ENCODE results near the gene ARHGAP10.

Gene ARHGAP10

GRCh38 chr4:148068065-148068911 is 336.4 kb downstream of the ARHGAP10 start:
- TF ChIP-seq JUND (IDR thresholded peaks at IDR 0.05; ENCODE audit: low read depth), result no peak
- DNase-seq (ENCODE audit: low read depth in 1 of 2, low spot score in 1 of 2), result no peak
- in situ Hi-C loops (cut with HindIII; ENCODE audit: low pct_unique_long_range_greater_than_20kb, low sequenced_read_pairs), result no loop called here

DNA sequence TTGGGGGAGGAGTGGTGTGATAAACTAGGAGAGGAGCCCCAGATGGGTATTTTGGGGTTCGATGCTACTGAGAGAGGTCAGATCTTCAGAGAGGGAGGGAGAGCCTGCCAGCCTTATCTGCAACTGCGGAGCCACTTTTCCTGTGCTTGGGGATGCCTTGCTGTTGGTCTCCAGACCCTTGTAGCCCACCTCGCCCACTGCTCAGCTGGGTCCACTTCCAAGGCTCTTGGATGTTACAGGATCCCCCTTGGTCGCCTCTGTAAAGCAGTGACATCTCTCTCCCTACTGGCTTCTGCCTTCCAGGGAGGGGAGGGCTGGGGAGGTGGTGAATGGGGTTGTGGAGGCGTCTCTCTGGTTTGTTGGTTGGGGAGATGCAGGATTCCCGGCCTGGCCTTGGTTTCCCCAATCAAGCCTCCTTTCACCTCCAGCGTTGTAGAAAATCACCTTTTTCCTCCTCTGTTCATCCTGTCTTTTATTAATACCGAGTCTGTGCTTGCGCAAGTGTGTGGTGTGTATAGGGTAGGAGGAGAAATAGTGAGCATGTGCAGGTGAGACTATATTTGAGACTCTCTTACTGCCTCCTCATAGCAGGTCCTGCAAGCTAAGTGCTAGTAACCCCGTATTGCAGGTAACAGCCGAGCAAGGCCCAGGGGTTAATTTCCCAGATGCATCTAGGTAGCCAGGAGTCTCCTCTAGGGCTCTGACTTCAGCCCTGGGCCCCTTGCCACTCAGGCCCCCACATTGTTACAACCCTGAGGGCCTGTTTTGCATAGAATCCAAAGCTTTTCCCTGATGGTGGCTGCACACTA is 337.4 kb downstream of the ARHGAP10 start:
- no peak for TF ChIP-seq JUND (IDR thresholded peaks at IDR 0.05; ENCODE audit: low read depth)
- in situ Hi-C loops (cut with HindIII; ENCODE audit: low pct_unique_long_range_greater_than_20kb, low sequenced_read_pairs), result no loop called here
- no peak for DNase-seq (ENCODE audit: low read depth in 1 of 2, low spot score in 1 of 2)

GRCh38 chr4:148069895-148070178 is 337.9 kb downstream of the ARHGAP10 start:
- in situ Hi-C loops (cut with HindIII; ENCODE audit: low pct_unique_long_range_greater_than_20kb, low sequenced_read_pairs), result no loop called here
- TF ChIP-seq JUND (IDR thresholded peaks at IDR 0.05; ENCODE audit: low read depth), result no peak
- no peak for DNase-seq (ENCODE audit: low read depth in 1 of 2, low spot score in 1 of 2)

- no peak for DNase-seq (ENCODE audit: low read depth in 1 of 2, low spot score in 1 of 2)
- TF ChIP-seq JUND (IDR thresholded peaks at IDR 0.05; ENCODE audit: low read depth), result no peak
- in situ Hi-C loops (cut with HindIII; ENCODE audit: low pct_unique_long_range_greater_than_20kb, low sequenced_read_pairs), result no loop called here
These were observed 339.1 kb downstream of the ARHGAP10 start for GRCh38 chr4:148071009-148071408.

GRCh38 chr4:148072789-148073188 is 340.9 kb downstream of the ARHGAP10 start:
- in situ Hi-C loops (cut with HindIII; ENCODE audit: low pct_unique_long_range_greater_than_20kb, low sequenced_read_pairs), result no loop called here

DNA sequence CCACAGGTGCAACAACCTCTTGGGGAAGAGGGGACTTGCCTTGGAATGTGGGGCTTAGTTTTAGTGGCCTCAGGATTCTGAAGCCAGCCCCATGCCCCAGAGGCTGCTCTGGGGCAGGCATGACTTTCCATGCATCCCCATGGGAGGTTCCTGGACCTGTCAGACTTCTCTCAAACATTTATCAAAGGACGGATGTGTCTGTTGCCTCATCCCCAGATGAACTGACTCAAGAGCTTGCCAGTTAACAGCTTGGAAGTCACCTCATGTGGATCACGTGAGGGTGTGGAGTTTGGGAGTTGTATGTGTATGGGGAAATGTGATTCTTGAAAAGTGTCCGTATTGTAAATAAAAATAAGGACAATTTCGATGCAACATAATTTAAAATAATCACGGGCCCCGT is 341.5 kb downstream of the ARHGAP10 start:
- TF ChIP-seq JUND (IDR thresholded peaks at IDR 0.05; ENCODE audit: low read depth), result no peak
- in situ Hi-C loops (cut with HindIII; ENCODE audit: low pct_unique_long_range_greater_than_20kb, low sequenced_read_pairs), result no loop called here
- DNase-seq (ENCODE audit: low read depth in 1 of 2, low spot score in 1 of 2), result no peak

More at GRCh38 chr4:148072789-148073188, 340.9 kb downstream of the ARHGAP10 start:
- no peak for DNase-seq (ENCODE audit: low read depth in 1 of 2, low spot score in 1 of 2)
- no peak for TF ChIP-seq JUND (IDR thresholded peaks at IDR 0.05; ENCODE audit: low read depth)

- in situ Hi-C loops (cut with HindIII; ENCODE audit: low pct_unique_long_range_greater_than_20kb, low sequenced_read_pairs), result no loop called here
- no peak for TF ChIP-seq JUND (IDR thresholded peaks at IDR 0.05; ENCODE audit: low read depth)
- no peak for DNase-seq (ENCODE audit: low read depth in 1 of 2, low spot score in 1 of 2)
These were observed 342.6 kb downstream of the ARHGAP10 start for GRCh38 chr4:148074462-148074861.

DNA sequence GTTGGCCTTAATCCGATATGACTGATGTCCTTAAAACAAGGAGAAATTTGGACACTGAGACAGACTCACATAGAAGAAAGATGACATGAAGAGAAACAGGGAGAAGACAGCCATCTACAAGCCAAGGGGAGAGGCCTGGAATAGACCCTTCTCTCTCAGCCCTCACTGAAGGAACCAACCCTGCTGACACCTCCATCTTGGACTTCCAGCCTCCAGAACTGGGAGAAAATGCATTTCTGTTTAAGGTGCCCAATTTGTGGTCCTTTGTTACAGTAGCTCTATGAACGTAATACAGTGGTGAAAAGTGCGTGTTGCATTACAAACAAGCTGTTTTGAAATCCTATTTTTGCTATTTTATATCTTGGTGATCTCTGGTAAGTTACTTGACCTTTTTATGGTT is 343.6 kb downstream of the ARHGAP10 start:
- in situ Hi-C loops (cut with HindIII; ENCODE audit: low pct_unique_long_range_greater_than_20kb, low sequenced_read_pairs), result no loop called here
- no peak for DNase-seq (ENCODE audit: low read depth in 1 of 2, low spot score in 1 of 2)
- no peak for TF ChIP-seq JUND (IDR thresholded peaks at IDR 0.05; ENCODE audit: low read depth)

GRCh38 chr4:148076964-148077363 is 345.1 kb downstream of the ARHGAP10 start:
- in situ Hi-C loops (cut with HindIII; ENCODE audit: low pct_unique_long_range_greater_than_20kb, low sequenced_read_pairs), result no loop called here
- TF ChIP-seq JUND (IDR thresholded peaks at IDR 0.05; ENCODE audit: low read depth), result no peak
- DNase-seq (ENCODE audit: low read depth in 1 of 2, low spot score in 1 of 2), result peak in 1 of 2 experiments; percentile 20

DNA sequence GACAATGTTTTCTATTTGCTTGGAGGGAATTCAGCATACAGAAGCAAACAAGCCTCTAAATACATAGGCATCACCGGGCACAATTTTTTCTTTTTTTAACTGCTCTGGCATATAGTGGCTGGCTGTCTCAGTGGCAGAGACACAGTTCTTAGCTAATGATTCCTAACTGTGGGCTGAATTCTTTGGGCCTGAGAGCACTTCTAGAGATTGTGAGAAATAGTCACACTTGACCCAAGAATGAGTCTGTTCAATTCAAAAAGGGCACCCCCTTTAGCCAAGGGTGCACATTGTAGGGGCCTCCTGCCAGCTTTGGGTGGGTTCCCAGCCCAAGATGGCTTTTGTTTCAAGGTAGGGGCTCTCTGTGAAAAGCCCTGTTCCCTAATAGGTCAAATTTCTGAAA is 345.7 kb downstream of the ARHGAP10 start:
- in situ Hi-C loops (cut with HindIII; ENCODE audit: low pct_unique_long_range_greater_than_20kb, low sequenced_read_pairs), result no loop called here
- DNase-seq (ENCODE audit: low read depth in 1 of 2, low spot score in 1 of 2), result no peak
- no peak for TF ChIP-seq JUND (IDR thresholded peaks at IDR 0.05; ENCODE audit: low read depth)

DNA sequence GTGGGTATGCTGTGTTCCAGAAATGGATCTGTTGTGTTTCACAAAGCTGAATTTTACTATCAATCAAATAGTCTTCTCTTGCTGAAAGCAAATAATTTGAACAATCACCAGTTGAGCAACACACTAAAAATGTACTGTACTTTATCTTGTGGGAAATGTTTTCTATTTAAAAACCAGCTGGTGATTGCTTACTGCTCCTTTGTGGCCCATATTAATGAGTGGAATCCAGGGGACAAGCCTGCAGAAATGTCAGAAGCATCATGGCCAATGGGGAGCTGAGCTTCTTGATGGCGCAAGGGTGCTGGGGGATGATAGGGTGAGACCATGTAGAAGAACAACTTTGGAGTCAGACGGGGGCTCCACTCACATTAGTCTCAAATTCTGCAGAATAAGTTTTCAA is 346.2 kb downstream of the ARHGAP10 start:
- in situ Hi-C loops (cut with HindIII; ENCODE audit: low pct_unique_long_range_greater_than_20kb, low sequenced_read_pairs), result no loop called here
- TF ChIP-seq JUND (IDR thresholded peaks at IDR 0.05; ENCODE audit: low read depth), result no peak
- DNase-seq (ENCODE audit: low read depth in 1 of 2, low spot score in 1 of 2), result no peak

DNA sequence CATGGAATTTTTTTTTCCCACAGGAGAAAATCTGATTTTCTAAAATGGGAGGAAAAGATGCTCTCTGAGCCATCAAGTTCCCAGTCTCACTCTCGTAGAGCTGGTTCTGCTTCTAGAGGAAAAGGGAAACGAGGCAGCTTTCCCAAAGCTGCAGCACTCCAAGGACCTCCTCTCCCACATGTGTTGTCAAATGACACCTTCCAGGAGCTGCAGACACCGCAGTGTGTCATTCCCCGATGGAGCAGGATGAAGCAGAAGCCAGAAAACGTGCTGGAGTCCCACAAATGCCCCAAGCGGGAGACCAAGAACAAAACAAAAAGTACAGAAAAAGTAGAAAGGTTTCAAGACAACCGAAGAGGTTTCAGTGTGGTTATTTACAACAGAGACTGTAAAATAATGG is 348.1 kb downstream of the ARHGAP10 start:
- in situ Hi-C loops (cut with HindIII; ENCODE audit: low pct_unique_long_range_greater_than_20kb, low sequenced_read_pairs), result no loop called here
- no peak for DNase-seq (ENCODE audit: low read depth in 1 of 2, low spot score in 1 of 2)
- no peak for TF ChIP-seq JUND (IDR thresholded peaks at IDR 0.05; ENCODE audit: low read depth)

GRCh38 chr4:148081267-148081666 is 349.4 kb downstream of the ARHGAP10 start:
- DNase-seq (ENCODE audit: low read depth in 1 of 2, low spot score in 1 of 2), result no peak
- in situ Hi-C loops (cut with HindIII; ENCODE audit: low pct_unique_long_range_greater_than_20kb, low sequenced_read_pairs), result no loop called here
- TF ChIP-seq JUND (IDR thresholded peaks at IDR 0.05; ENCODE audit: low read depth), result no peak

Data from T47D (cell line).